ACC112 (cell line): ENCODE data around the gene USP6.
"Not testable (repeated sequence)": the region's sequence is repeated elsewhere in the genome, so short reads cannot be mapped to it uniquely, and the experiment has no call there.

ENCODE experiments used
- H2AFZ ChIP-seq: fragments of 200-600 bp; sonication (generic); one replicate; pipeline ENCODE4 v1.6.0; 2017; ENCODE audit warnings: antibody characterized with exemption, low read length; ENCODE audit not compliant: unreplicated experiment
- H3K27ac ChIP-seq: fragments of 200-600 bp; sonication (generic); 2 replicates; pipeline ENCODE4 v1.5.1; 2014; ENCODE audit warnings: low read depth, mild to moderate bottlenecking, antibody characterized with exemption, low read length, moderate library complexity
- H3K27me3 ChIP-seq: fragments of 200-600 bp; sonication (generic); 2 replicates; pipeline ENCODE4 v1.6.1; 2014; ENCODE audit warnings: mild to moderate bottlenecking, antibody characterized with exemption, low read length, moderate library complexity, mixed read lengths; ENCODE audit not compliant: insufficient read depth
- H3K36me3 ChIP-seq: fragments of 200-600 bp; sonication (generic); 2 replicates; pipeline ENCODE4 v1.6.1; 2016; ENCODE audit warnings: mild to moderate bottlenecking, antibody characterized with exemption, low read length, moderate library complexity, mixed read lengths; ENCODE audit not compliant: insufficient read depth
- H3K4me1 ChIP-seq: fragments of 200-600 bp; sonication (generic); one replicate; pipeline ENCODE4 v1.6.1; 2016; ENCODE audit warnings: low read length, mixed read lengths; ENCODE audit not compliant: insufficient read depth, unreplicated experiment, control insufficient read depth
- H3K4me3 ChIP-seq: fragments of 200-600 bp; sonication (generic); 2 replicates; pipeline ENCODE4 v1.5.1; 2014; ENCODE audit warnings: mild to moderate bottlenecking, low read depth, low read length
- H3K79me2 ChIP-seq: fragments of 200-600 bp; sonication (generic); one replicate; pipeline ENCODE4 v1.6.0; 2016; ENCODE audit warnings: low read length; ENCODE audit not compliant: control insufficient read depth, unreplicated experiment, insufficient read depth

Gene USP6

GRCh38 chr17:5203178-5203907 lies 87.5 kb downstream of the USP6 start:
- no peaks in the 10 kb centered on the region for H3K27me3 ChIP-seq
- H3K79me2 ChIP-seq, result no peaks in the 10 kb centered on the region
- H3K36me3 ChIP-seq, result no peaks in the 10 kb centered on the region
- H3K4me1 ChIP-seq, result peaks cover 20% of the 10 kb centered on the region
- H2AFZ ChIP-seq, result no peak overlapping the region
- peak overlapping the region; percentile 20; the same call in 1 of the 2 replicates for H3K4me3 ChIP-seq
- H3K27ac ChIP-seq, result peak overlapping the region; percentile 52

DNA sequence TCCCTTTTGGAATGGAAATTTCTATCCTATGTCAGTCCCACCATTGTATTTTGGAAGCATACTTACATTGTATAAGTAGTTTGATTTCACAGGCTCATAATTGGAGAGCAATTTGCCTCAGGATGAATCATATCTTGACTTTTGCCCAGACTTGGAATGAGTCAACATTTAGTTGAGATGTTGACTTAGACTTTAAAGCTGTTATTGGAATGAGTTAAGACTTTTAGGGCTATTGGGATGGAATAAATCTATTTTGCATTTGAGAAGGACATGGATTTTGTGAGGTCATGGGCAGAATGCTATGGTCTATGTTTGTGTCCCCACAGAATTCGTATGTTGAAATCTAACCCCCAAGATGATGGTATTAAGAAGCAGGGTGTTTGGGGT lies 88.1 kb downstream of the USP6 start:
- H3K27me3 ChIP-seq, result no peaks in the 10 kb centered on the region
- H3K27ac ChIP-seq, result peak overlapping the region; percentile 52; the same call in 1 of the 2 replicates
- no peak overlapping the region for H2AFZ ChIP-seq
- H3K4me3 ChIP-seq, result peak overlapping the region; percentile 20; the same call in 1 of the 2 replicates
- no peaks in the 10 kb centered on the region for H3K36me3 ChIP-seq
- H3K4me1 ChIP-seq, result peaks cover 20% of the 10 kb centered on the region
- no peaks in the 10 kb centered on the region for H3K79me2 ChIP-seq

GRCh38 chr17:5209396-5209795 lies 93.6 kb downstream of the USP6 start:
- Histone ChIP-seq H3K4me3 (no peak overlapping the region), H3K36me3 (no peaks in the 10 kb centered on the region), H2AFZ (no peak overlapping the region), H3K27me3 (no peaks in the 10 kb centered on the region), H3K4me1 (no peaks in the 10 kb centered on the region), H3K27ac (no peak overlapping the region), H3K79me2 (no peaks in the 10 kb centered on the region)

- H3K36me3 ChIP-seq, result no peaks in the 10 kb centered on the region
- no peak overlapping the region for H2AFZ ChIP-seq
- no peak overlapping the region for H3K4me3 ChIP-seq
- no peaks in the 10 kb centered on the region for H3K27me3 ChIP-seq
- no peak overlapping the region for H3K27ac ChIP-seq
- H3K79me2 ChIP-seq, result no peaks in the 10 kb centered on the region
- H3K4me1 ChIP-seq, result no peaks in the 10 kb centered on the region
These were observed 94.3 kb downstream of the USP6 start for GRCh38 chr17:5210091-5210490.

- Histone ChIP-seq H2AFZ (no peak overlapping the region), H3K4me3 (no peak overlapping the region), H3K27ac (no peak overlapping the region), H3K27me3 (no peaks in the 10 kb centered on the region), H3K4me1 (no peaks in the 10 kb centered on the region), H3K79me2 (no peaks in the 10 kb centered on the region), H3K36me3 (no peaks in the 10 kb centered on the region)
These were observed 94.9 kb downstream of the USP6 start for GRCh38 chr17:5210614-5211252.

DNA sequence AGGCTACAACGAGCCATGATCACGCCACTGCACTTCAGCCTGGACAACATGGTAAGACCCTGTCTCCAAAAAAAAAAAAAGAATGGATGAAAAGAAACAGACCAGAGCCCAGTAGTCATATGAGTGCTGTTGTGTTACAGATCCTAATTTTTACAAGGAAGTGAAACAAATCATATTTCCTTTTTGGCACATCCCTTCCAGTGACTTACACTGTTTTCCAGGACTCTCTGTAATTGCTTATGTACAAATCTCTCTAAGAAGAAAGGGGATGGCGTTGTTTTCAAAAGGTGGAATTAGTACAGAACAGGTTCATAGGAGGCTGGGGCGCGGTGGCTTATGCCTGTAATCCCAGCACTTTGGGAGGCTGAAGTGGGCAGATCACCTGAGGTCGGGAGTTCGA lies 95.6 kb downstream of the USP6 start:
- Histone ChIP-seq H2AFZ (no peak overlapping the region), H3K4me3 (no peak overlapping the region), H3K4me1 (no peaks in the 10 kb centered on the region), H3K79me2 (no peaks in the 10 kb centered on the region), H3K27me3 (no peaks in the 10 kb centered on the region), H3K36me3 (no peaks in the 10 kb centered on the region), H3K27ac (no peak overlapping the region)

DNA sequence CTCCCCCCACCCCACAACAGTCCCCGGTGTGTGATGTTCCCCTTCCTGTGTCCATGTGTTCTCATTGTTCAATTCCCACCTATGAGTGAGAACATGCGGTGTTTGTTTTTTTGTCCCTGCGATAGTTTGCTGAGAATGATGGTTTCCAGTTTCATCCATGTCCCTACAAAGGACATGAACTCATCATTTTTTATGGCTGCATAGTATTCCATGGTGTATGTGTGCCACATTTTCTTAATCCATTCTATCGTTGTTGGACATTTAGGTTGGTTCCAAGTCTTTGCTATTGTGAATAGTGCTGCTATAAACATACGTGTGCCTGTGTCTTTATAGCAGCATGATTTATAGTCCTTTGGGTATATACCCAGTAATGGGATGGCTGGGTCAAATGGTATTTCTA lies 101.7 kb downstream of the USP6 start:
- H2AFZ ChIP-seq, H3K4me1 ChIP-seq, H3K27me3 ChIP-seq, H3K27ac ChIP-seq, H3K4me3 ChIP-seq, H3K36me3 ChIP-seq, H3K79me2 ChIP-seq: not testable (repeated sequence)

- H3K79me2 ChIP-seq, result no peaks in the 10 kb centered on the region
- H3K4me3 ChIP-seq, result no peak overlapping the region
- no peaks in the 10 kb centered on the region for H3K36me3 ChIP-seq
- H2AFZ ChIP-seq, result no peak overlapping the region
- no peaks in the 10 kb centered on the region for H3K4me1 ChIP-seq
- no peaks in the 10 kb centered on the region for H3K27me3 ChIP-seq
- H3K27ac ChIP-seq, result no peak overlapping the region
These were observed 103.7 kb downstream of the USP6 start for GRCh38 chr17:5219536-5219935.

- Histone ChIP-seq H3K79me2 (no peaks in the 10 kb centered on the region), H3K4me1 (no peaks in the 10 kb centered on the region), H3K27me3 (no peaks in the 10 kb centered on the region), H2AFZ (no peak overlapping the region), H3K27ac (no peak overlapping the region), H3K36me3 (no peaks in the 10 kb centered on the region), H3K4me3 (no peak overlapping the region)
These were observed 104.2 kb downstream of the USP6 start for GRCh38 chr17:5220074-5220473.

DNA sequence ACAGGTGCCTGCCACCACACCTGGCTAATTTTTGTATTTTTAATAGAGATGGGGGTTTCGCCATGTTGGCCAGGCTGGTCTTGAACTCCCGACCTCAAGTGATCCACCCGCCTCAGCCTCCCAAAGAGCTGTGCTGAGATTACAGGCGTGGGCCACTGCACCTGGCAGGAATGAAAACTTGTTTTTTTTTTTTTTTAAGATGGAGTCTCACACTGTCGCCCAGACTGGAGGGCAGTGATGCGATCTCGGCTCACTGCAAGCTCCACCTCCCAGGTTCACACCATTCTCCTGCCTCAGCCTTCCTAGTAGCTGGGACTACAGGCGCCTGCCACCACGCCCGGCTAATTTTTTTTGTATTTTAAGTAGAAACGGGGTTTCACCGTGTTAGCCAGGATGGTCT lies 106.1 kb downstream of the USP6 start:
- not testable (repeated sequence) for H3K4me1 ChIP-seq, H2AFZ ChIP-seq, H3K4me3 ChIP-seq

More for the DNA sequence above, 106.1 kb downstream of the USP6 start:
- H3K36me3 ChIP-seq, H3K27ac ChIP-seq, H3K27me3 ChIP-seq, H3K79me2 ChIP-seq: not testable (repeated sequence)
